Measurements from ENCODE around the gene F2RL1.

DNA sequence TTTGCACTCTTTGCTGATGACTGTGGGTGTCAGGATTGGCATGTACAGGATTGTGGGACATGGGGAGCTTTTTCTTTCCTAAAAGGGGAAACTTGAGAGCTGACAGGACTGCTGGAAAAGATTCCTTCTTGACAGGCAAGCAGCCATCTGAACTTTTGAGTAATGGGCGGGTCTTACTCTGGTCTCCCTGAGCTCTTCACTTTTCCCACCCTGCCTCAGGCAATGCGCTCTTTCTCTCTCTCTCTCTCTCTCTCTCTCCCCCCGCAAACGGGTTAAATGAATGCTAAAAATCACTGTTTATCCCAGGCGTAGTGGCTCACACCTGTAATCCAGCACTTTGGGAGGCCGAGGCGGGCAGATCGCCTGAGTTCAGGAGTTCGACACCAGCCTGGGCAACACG lies 37.1 kb upstream of the F2RL1 start:
- TF ChIP-seq, protein P1, sequence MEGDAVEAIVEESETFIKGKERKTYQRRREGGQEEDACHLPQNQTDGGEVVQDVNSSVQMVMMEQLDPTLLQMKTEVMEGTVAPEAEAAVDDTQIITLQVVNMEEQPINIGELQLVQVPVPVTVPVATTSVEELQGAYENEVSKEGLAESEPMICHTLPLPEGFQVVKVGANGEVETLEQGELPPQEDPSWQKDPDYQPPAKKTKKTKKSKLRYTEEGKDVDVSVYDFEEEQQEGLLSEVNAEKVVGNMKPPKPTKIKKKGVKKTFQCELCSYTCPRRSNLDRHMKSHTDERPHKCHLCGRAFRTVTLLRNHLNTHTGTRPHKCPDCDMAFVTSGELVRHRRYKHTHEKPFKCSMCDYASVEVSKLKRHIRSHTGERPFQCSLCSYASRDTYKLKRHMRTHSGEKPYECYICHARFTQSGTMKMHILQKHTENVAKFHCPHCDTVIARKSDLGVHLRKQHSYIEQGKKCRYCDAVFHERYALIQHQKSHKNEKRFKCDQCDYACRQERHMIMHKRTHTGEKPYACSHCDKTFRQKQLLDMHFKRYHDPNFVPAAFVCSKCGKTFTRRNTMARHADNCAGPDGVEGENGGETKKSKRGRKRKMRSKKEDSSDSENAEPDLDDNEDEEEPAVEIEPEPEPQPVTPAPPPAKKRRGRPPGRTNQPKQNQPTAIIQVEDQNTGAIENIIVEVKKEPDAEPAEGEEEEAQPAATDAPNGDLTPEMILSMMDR (IDR thresholded peaks at IDR 0.05; ENCODE audit: low read depth, low read length) = no peak
- no peak for TF ChIP-seq EZH2phosphoT487 (IDR thresholded peaks at IDR 0.05; ENCODE audit: low read depth)
